ENCODE measurements around the gene ATXN1. TPM values are rescaled to one million over a fixed set of nuclear protein-coding genes. Genes with fewer than 3 reads are reported as not detected.

ATXN1 gene
- total RNA-seq, 1 experiment from 2014 or later: under 0.01 TPM

DNA sequence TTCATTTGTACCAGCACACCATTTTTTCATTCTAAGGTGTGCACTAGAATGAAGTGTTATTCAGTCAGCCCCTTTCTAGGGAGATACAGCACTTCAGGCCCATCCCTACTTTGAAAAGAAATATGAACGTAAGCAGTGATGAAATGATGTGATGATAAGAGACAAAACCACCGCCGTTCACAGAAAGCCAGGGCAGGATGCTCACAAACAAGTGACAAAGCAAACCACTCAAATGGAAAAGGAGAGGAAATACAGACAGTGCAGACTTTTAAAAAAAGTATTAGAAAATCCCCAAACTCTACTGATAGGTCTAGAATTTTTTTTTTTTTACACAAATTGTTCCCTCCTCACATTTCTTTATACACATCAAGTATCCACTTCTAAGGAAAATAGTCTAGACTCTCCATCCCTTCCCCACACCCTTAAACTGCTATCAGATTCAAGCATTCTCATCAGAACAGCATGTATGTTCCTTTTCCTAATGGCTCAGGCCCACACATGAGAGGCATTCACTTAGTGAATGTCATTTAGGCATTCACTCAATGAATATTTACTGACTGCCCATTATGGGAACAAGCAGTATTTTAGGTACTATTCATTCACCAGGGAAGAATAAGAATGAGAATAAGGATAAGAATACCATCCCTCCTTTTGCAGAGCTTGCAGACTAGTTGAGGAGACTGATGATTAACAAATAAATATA, 279.4 kb downstream of the ATXN1 start:
- no peak for DNase-seq (ENCODE audit: low spot score)
- in situ Hi-C loops (cut with HindIII; ENCODE audit: low sequenced_read_pairs): no loop called here

DNA sequence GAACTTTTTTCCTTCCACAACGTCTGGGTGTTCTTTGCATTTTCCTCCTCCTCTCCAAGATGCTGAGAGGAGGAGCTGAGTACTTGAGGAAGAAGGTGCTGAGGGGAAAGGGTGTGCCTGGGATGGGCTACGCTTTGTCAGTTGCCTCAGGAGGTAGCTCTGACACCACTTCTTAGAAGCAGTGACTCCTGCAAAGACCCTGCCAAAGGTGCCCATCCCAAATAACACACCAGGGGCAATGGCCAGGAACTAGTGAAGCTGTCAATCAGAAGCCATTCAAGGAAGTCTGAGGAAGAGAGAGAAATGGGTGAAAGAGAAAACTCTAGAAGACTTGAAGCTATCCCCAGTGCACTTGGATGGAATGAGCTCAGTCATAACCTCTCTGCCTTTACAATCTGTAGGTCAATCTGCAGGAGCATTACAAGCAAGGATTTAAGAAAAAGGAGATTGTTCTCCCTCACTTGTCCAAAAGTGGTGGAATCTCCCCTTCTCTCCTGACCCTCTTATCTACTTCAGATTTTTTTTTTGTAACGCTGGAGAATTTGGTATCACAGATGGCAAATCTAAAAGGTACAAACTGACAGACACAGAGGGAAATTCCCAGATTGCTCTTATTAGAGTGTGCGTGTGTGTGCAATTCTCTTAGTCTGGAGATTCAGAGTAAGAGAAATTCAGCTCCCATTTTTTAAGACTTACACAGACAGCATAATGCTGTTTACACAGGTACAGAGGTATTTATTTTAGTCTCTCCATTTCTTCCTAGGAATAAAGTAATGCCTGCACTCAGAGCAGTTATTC, 280.3 kb downstream of the ATXN1 start:
- DNase-seq (ENCODE audit: low spot score): no peak
- in situ Hi-C loops (cut with HindIII; ENCODE audit: low sequenced_read_pairs): no loop called here

DNA sequence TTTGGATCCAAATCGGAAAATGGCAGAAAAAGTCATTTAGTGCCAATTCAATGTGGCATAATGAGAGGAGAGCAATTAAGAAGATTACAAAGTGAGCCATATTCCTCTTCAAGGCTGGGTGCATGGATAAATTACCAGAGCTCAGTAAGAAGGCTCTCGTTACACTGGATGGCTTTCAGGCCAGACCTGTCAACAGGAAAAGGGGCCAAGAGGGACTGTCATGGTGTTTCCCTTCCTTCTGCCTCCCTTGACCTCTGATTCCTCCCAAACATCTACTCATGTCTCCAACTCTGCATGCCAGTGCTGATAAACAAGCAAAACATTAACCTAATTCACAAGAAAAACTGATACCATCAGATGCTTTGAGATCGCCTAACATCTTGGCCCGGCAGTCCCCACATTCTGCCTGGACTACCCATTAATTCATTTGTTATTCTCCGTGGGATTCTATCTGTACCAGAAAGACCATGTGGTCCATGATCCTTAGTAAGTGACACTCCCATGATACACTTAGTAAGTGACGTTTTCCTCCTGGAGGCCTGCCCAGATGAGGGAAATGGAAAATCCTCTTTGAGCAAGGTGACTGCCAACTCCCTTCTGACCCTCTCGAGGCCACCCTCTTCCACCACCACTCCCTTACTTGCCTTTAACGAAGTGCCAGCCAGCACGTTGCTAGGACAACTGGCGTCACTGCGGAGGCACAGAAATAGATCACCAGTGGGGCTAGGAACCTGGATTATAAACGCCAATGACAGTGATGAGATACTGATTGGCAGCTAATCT, 283.7 kb downstream of the ATXN1 start:
- no peak for DNase-seq (ENCODE audit: low spot score)
- in situ Hi-C loops (cut with HindIII; ENCODE audit: low sequenced_read_pairs): no loop called here

DNA sequence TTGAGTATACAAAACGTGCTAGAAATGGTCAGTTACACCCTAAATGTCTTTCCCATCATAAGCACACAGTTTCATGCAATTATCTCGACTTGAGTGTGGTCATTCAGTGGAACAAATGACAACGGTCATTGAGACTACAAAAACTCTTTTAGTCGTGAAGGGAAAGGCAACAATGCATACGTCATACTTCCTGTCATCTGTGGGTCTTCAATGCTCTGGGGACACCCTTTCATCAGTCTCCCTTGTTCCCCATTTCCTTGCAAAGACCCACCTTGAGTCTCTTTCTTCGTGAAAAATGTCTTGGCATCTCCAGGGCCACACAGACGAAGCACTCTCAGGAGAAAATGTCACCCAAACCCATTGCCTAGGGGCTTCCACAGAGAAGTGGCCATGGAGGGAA, 284.4 kb downstream of the ATXN1 start:
- no peak for DNase-seq (ENCODE audit: low spot score)
- in situ Hi-C loops (cut with HindIII; ENCODE audit: low sequenced_read_pairs): no loop called here

DNA sequence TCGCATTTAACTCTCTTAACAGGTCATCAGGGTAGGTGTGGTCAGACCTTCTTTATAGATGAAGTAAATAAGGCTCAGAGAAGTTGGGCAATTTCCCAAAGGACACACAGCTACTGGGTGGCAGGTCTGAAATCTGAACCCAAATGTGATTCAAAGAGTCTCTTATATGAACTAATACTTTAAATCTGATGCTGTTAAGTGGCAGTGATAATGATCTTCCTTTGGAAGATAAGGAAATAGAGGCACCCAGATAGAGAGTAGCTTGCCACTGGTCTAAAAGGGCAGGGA, 285.8 kb downstream of the ATXN1 start:
- DNase-seq (ENCODE audit: low spot score): no peak
- in situ Hi-C loops (cut with HindIII; ENCODE audit: low sequenced_read_pairs): no loop called here

DNA sequence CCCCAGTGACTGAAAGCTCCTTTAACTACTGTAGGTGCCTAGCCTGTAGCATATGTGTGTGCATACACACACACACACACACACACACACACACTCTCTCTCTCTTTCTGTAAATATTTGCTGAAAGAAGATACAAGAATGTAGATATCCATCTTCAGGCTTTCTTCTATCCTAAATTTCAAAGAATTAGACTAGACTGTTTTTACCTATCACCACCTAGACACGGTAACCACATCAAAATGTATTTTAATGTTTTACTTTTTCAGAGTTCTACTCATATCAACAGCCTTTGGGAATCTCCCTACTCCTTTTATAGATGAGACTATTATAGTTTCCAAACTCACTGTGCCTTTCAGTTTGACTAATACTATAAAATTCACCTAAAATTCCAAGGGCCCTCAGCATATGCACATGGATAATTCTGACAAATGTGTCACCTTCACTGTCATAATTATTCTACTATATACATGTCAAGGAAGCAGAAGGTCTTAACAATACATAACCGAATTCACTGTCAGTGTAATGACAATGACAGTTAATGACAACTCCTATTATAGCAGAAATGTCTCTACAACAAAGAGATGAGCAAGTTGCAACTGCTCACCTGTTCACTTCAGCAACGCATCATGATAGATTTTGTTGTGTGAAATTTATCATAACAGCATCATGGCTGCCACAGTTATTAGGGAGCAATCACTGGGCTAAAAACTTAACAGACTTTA, 286.3 kb downstream of the ATXN1 start:
- in situ Hi-C loops (cut with HindIII; ENCODE audit: low sequenced_read_pairs): no loop called here
- no peak for DNase-seq (ENCODE audit: low spot score)

DNA sequence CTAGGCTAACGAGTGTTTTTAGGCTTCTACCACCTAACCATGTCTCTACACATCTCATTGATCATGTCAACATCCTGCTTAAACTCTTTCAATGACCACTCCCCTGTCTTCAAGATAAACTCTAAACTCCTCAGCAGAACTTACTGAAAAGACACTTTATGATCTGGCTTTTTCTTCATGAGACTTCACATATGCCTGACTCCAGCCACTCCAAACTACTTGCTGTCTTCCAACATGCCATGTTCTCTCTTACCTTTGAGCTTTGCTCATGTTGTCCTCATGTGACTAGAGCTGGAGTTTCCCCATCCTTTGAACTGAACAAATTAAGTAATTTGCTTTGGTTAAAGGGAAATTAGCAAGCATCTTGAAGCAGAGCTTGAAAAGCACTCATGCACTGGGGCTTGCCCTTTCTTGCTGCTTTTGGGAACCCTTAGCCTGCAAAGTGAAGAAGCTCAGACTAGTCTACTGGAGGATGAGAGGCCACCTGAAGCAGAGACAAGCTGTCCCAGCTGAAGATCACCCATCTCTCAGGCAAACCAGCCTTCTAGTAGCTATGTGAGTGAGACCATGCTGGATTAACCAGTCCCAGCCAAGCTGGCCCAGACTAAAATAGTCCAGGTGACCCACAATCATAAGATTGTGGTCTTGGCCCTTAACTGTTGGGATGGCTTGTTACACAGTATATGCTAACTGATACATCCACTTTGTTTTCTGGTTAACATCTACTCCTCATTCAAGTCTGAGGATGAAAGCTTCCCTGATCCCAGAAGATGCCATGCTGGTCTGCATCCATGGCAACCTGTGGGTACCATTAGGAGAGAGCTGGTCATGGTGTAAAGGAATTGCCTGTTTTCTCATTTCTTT, 287.1 kb downstream of the ATXN1 start:
- in situ Hi-C loops (cut with HindIII; ENCODE audit: low sequenced_read_pairs): no loop called here
- no peak for DNase-seq (ENCODE audit: low spot score)

DNA sequence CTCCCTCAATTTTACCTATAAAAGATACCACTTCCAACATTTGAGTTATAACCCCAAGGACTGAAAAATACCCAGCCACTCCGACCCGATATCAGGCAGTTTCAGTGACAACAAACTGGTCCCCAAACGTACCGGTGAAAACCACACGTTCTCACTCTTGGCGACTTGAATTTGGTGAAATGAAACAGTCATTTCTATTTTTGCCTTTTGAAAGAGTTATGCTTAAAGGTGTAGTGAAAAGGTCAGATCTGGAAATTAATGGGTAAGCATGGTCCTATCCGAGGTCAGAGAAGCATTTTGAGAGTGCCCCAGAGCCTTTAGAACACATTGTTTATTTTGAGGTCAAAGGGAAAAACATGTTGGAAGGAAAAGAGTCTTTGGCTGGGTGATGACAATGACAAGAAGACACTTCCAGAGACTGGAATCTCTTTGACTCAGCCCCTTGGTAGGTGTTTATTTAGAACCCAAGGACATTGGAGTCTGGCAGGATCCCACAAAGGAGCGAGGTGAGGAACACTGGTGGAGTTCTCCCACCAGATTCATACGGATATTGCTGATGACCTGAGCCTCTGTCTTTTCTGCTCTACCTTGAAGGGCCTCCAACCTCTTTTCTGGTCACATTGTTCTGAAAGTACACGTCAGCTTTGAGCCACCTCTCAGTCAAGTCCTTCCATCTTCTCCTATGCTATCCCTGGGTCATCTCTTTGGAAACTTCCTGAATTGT, 287.9 kb downstream of the ATXN1 start:
- DNase-seq (ENCODE audit: low spot score): no peak
- in situ Hi-C loops (cut with HindIII; ENCODE audit: low sequenced_read_pairs): no loop called here

DNA sequence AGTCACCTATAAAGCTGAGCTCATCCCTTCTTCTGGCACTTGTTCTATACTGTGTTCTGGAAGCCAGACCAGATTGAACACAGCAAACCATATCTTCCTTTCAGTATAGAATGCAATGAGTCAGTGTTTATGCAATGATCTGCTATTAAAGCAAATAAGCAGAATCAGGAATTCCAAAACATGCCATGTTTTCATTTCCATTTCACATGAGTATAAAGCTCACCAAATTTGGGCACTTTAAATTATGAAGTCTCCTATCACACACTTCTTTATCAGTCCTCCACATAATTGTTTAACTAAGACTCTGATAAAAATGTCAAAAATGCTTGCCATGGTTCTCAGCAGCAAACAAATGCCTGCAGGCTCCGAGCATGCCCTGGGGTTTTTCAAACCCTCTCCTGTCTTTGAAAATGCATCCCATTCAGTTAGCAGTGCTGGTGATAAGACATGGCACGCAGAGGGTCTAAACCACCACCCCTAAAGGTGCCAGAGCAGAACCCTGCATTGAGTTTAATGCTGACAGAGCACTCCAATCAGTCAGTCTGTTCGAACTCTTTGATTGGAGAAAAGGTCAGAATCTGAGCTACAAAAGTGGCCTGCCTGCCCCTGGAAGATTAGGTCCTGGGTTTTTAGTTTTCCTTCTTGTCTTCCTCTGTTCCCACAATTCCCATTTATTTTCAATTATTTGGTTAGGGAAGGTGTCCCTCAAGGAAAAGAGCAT, 288.8 kb downstream of the ATXN1 start:
- in situ Hi-C loops (cut with HindIII; ENCODE audit: low sequenced_read_pairs): no loop called here
- no peak for DNase-seq (ENCODE audit: low spot score)

DNA sequence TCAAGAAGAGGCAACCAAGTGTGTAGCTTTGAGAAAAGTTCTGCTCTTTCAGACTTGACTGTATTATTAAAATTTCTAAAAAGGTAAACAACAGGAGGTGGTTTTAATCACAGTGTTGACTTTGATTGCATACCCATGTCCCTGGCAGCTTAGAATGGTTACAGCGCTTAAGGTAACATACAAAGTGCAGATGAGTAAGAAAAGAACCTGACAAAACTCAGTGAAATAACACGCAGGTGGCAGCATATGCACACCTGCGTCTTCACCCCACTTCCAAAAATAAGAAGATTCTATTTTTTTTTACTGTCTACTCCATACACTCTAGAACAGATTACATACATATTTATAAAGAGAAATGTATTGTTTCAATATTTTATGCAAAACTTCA, 289.4 kb downstream of the ATXN1 start:
- in situ Hi-C loops (cut with HindIII; ENCODE audit: low sequenced_read_pairs): no loop called here
- DNase-seq (ENCODE audit: low spot score): no peak

DNA sequence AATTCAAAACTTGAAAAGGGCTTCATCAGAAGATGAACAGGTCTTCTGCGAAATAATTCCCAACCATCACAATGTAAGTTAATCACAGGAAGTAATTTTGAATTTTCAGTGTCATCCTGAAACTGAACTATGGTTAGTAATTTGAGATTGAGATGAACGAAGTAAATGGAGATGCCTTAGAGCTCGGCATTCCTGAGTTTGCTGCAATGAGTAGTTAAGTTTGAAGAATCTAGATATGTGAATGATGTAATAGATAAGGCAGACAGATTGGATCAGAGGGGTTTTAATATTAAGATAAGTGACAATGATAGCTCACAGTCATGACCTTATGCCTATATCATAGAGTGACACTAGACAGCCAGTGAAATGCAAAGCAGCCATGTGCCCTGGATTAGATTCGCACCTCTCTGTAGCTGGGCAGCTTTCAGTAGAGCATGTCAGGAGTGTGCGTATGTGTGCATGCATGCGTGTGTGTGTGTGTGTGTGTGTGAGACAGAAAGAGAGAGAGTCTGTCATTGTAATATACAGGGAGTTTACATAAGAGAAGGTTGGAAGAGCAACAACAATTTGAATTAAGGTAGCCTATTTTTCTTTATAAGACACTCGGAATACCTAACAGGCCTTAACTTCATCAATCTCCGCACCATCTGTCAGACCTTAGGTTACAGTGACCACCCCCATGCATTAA, 289.9 kb downstream of the ATXN1 start:
- in situ Hi-C loops (cut with HindIII; ENCODE audit: low sequenced_read_pairs): no loop called here

DNA sequence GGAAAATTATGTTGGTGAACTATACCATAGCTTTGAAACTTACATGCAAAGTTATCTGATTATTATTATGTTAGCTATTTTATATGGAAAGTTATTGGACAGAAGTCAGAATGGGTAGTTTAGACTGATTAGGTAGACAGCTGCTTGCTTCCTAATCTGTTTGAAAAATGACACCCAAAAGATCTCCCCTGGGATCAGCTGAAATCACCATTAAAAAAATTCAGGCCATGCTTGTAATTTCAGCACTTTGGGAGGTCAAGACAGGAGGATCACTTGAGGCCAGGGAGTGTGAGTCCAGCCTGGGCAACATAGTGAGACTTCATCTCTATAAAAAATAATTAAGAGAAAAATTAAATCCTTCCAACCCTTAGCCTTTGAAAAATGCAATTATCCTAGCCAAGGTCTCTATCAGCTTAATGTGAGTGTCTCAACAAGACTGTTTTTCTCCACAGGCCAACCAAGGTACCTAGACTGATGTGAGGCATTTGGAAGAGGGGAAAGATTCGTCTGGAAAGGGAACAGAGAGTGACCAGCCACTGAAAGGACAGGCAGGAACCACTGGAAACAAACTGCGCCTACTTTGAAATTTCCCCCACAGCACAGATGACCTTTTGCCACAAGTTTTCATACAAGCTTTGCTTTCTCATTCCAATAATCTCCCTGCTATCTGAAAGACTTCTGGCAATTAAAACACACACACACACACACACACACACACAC, 290.6 kb downstream of the ATXN1 start:
- in situ Hi-C loops (cut with HindIII; ENCODE audit: low sequenced_read_pairs): no loop called here

More for the DNA sequence above, 289.9 kb downstream of the ATXN1 start:
- DNase-seq (ENCODE audit: low spot score): no peak

DNA sequence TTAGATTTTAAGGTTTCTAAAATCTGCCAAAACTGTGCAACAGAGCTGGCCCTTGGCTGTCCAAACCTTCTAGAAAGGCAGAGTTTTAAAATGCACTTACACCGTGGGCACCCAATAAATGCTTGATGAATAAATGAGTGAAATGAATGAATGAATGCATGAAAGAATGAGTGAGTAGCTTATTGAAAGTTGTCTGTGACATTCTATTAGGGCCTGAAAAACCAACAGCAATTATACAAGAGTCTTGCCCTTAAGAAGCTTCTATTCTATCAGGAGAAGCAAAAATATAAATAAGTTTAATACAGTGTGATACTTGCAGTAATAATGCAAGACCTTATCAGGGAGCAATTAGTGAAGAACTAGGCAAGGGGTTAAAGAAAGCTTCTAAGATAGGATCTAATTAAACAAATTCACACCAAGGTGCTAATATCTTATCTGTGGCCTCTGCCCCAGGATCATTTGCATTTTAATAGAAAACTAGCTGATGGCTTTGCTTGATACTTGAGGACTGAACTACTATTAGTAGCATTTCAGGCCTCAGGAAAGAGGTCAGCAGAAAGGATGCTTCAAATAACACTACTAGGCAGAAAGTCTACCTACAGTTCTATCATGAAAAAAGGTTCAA, 292.2 kb downstream of the ATXN1 start:
- in situ Hi-C loops (cut with HindIII; ENCODE audit: low sequenced_read_pairs): no loop called here

More for the DNA sequence above, 290.6 kb downstream of the ATXN1 start:
- no peak for DNase-seq (ENCODE audit: low spot score)

DNA sequence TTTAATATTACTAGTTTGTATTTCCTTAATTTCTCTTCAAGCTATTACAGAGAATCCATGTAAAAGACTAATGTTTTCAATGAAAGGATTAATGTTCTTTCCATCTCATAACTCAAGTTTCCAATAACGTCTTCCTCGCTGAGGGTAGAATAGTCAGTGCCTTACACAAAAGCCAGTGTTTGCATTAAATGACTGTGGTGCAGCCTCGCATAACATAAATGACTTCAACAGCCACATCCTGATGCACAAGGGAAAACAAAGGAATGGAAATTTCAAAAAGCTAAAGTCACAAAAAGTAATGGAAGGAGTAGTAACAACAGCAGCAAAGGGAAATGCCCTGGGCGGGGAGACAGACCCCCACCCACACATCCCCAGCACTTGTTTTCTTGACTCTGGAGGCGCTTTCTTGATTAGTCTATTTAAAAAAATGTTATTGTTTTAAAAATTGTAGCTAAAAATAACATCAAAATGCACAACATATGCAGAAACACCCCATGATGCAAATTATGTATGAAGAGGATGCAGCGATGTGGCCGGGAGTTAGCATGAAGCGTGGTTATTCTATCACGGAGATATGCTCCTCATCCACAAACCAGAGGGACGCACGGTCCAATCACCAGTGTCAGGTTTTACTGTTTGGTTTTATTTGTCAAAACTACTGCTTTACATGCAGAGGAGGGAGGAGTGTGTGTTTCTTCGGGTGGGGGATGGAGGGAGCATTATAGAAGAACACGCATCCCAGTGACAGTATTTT, 294.3 kb downstream of the ATXN1 start:
- in situ Hi-C loops (cut with HindIII; ENCODE audit: low sequenced_read_pairs): no loop called here
- no peak for DNase-seq (ENCODE audit: low spot score)

More for the DNA sequence above, 292.2 kb downstream of the ATXN1 start:
- DNase-seq (ENCODE audit: low spot score): no peak

DNA sequence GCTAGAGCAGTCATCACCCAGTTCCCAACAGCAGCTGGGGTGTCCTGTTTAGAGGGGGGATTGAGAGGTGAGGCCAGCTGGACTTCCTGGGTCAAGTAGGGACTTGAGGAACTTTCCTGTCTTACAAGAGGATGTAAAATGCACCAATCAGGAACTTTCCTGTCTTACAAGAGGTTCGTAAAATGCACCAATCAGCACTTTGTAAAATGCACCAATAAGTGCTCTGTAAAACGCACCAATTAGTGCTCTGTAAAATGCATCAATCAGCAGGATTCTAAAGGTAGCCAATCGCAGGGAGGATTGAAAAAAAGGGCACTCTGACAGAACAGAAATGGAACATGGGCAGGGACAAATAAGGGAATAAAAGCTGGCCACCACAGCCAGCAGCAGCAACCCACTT, 297.2 kb downstream of the ATXN1 start:
- no peak for DNase-seq (ENCODE audit: low spot score)
- in situ Hi-C loops (cut with HindIII; ENCODE audit: low sequenced_read_pairs): no loop called here

Data from G401 (cell line).